HEK293T (cell line): Measurements from ENCODE around the gene NGEF.

Experiments used
- CTCF ChIA-PET: fragments of 350-600 bp; formaldehyde crosslinking; extraction: SDS; loops from one replicate; lab custom pipeline; 2021; ENCODE audit warnings: antibody characterized with exemption, inconsistent platforms; lab: Yijun Ruan, JAX
- POLR2A ChIA-PET: fragments of 350-600 bp; formaldehyde crosslinking; extraction: SDS; loops from one replicate; lab custom pipeline; 2020; ENCODE audit warnings: antibody characterized with exemption, inconsistent platforms; lab: Yijun Ruan, JAX
- DNase-seq: peaks from one replicate; pipeline ENCODE4 v3.0.0; 2012; ENCODE audit warnings: mixed read lengths; ENCODE audit errors: extremely low spot score
- ARNT ChIP-seq: fragments of 450-650 bp; IDR thresholded peaks from 2 replicates; pipeline ENCODE4 v1.6.1; 2017; ENCODE audit warnings: mild to moderate bottlenecking
- BHLHE40 ChIP-seq: fragments of 450-650 bp; IDR thresholded peaks from 2 replicates; pipeline ENCODE4 v1.6.1; 2016; ENCODE audit warnings: mild to moderate bottlenecking, moderate library complexity, borderline replicate concordance
- CTBP1 ChIP-seq: fragments of 450-650 bp; IDR thresholded peaks from 2 replicates; pipeline ENCODE4 v1.6.1; 2016; ENCODE audit warnings: borderline replicate concordance
- ELF4 ChIP-seq: fragments of 450-650 bp; IDR thresholded peaks from 2 replicates; pipeline ENCODE4 v1.6.1; 2017; ENCODE audit warnings: antibody characterized with exemption
- FOXA1 ChIP-seq: fragments of 450-650 bp; IDR thresholded peaks from 2 replicates; pipeline ENCODE4 v1.6.1; 2016; ENCODE audit warnings: mild to moderate bottlenecking
- FOXK2 ChIP-seq: fragments of 450-650 bp; IDR thresholded peaks from 2 replicates; pipeline ENCODE4 v1.6.1; 2016; ENCODE audit warnings: mild to moderate bottlenecking
- FOXM1 ChIP-seq: fragments of 450-650 bp; IDR thresholded peaks from 2 replicates; pipeline ENCODE4 v1.6.1; 2017; ENCODE audit warnings: mild to moderate bottlenecking, borderline replicate concordance
- HDGF ChIP-seq: fragments of 450-650 bp; IDR thresholded peaks from 2 replicates; pipeline ENCODE4 v1.6.1; 2017; ENCODE audit warnings: antibody characterized with exemption, borderline replicate concordance
- L3MBTL2 ChIP-seq: fragments of 450-650 bp; conservative IDR thresholded peaks from 2 replicates; pipeline ENCODE4 v1.6.1; 2016; ENCODE audit warnings: mild to moderate bottlenecking
- LEF1 ChIP-seq: fragments of 450-650 bp; IDR thresholded peaks from 2 replicates; pipeline ENCODE4 v1.6.1; 2017; ENCODE audit warnings: mild to moderate bottlenecking, borderline replicate concordance
- NFRKB ChIP-seq: fragments of 450-650 bp; IDR thresholded peaks from 2 replicates; pipeline ENCODE4 v1.6.1; 2016; ENCODE audit warnings: mild to moderate bottlenecking, moderate library complexity
- PKNOX1 ChIP-seq: fragments of 450-650 bp; IDR thresholded peaks from 2 replicates; pipeline ENCODE4 v1.6.1; 2016
- SP1 ChIP-seq: fragments of 450-650 bp; IDR thresholded peaks from 2 replicates; pipeline ENCODE4 v1.6.1; 2017
- SUZ12 ChIP-seq: fragments of 450-650 bp; IDR thresholded peaks from 2 replicates; pipeline ENCODE4 v1.6.1; 2016; ENCODE audit warnings: mild to moderate bottlenecking
- TARDBP ChIP-seq: fragments of 450-650 bp; IDR thresholded peaks from 2 replicates; pipeline ENCODE4 v1.6.1; 2016
- ZNF384 ChIP-seq: fragments of 450-650 bp; IDR thresholded peaks from 2 replicates; pipeline ENCODE4 v1.6.1; 2016

Gene NGEF

GRCh38 chr2:232998666-232998985 lies 14.4 kb downstream of the NGEF start:
- ChIA-PET POLR2A (no interaction called here), CTCF (no interaction called here)
- no peak for DNase-seq
- TF ChIP-seq PKNOX1 (no peak), SP1 (no peak), TARDBP (no peak), CTBP1 (no peak), L3MBTL2 (no peak), HDGF (no peak), SUZ12 (no peak), NFRKB (no peak), FOXM1 (no peak), LEF1 (no peak), ELF4 (no peak), FOXA1 (no peak), ZNF384 (no peak), ARNT (no peak), FOXK2 (no peak), BHLHE40 (no peak)

GRCh38 chr2:232997749-232998665 lies 15.0 kb downstream of the NGEF start:
- TF ChIP-seq TARDBP: no peak
- POLR2A ChIA-PET: no interaction called here
- CTCF ChIA-PET: no interaction called here
- no peak for DNase-seq

GRCh38 chr2:232994446-232994845 lies 18.6 kb downstream of the NGEF start:
- CTCF ChIA-PET: no interaction called here
- no peak for TF ChIP-seq ZNF384
- TF ChIP-seq TARDBP: no peak
- no peak for TF ChIP-seq FOXK2
- TF ChIP-seq ELF4: no peak
- TF ChIP-seq PKNOX1: no peak
- TF ChIP-seq NFRKB: no peak
- no peak for TF ChIP-seq SUZ12
- TF ChIP-seq LEF1: no peak
- TF ChIP-seq CTBP1: no peak
- no peak for TF ChIP-seq ARNT
- DNase-seq: no peak
- POLR2A ChIA-PET: no interaction called here

GRCh38 chr2:232993231-232993821 lies 19.7 kb downstream of the NGEF start:
- CTCF ChIA-PET: no interaction called here
- POLR2A ChIA-PET: no interaction called here
- TF ChIP-seq ZNF384 (no peak), PKNOX1 (no peak), FOXA1 (no peak)
- DNase-seq: no peak

- no peak for TF ChIP-seq NFRKB
- no peak for TF ChIP-seq FOXK2
- no peak for TF ChIP-seq BHLHE40
- no peak for TF ChIP-seq ZNF384
- no peak for TF ChIP-seq TARDBP
- no peak for TF ChIP-seq SUZ12
- no peak for TF ChIP-seq LEF1
- TF ChIP-seq L3MBTL2: no peak
- no peak for TF ChIP-seq PKNOX1
- ChIA-PET POLR2A (no interaction called here), CTCF (no interaction called here)
- no peak for DNase-seq
These were observed 26.9 kb downstream of the NGEF start for GRCh38 chr2:232986155-232986554.

- ChIA-PET CTCF (no interaction called here), POLR2A (no interaction called here)
- TF ChIP-seq ZNF384 (no peak), SUZ12 (no peak), LEF1 (no peak), TARDBP (no peak), FOXK2 (no peak), L3MBTL2 (no peak), BHLHE40 (no peak), ARNT (no peak), FOXA1 (no peak), CTBP1 (no peak), FOXM1 (no peak), HDGF (no peak), SP1 (no peak), ELF4 (no peak), PKNOX1 (no peak), NFRKB (no peak)
- DNase-seq: no peak
These were observed 28.4 kb downstream of the NGEF start for GRCh38 chr2:232984451-232985207.
